HCT116 (cell line): ENCODE data around the gene LGALS12. TPM values are rescaled to one million over a fixed set of nuclear protein-coding genes. Genes with fewer than 3 reads are reported as not detected.

Experiments used
- ATAC-seq: fragments of 200-7000 bp; cut with Tn5 transposase; 2 replicates; pipeline ENCODE4 v1.9.1; 2020; ENCODE audit warnings: mild to moderate bottlenecking, moderate library complexity
- BruUV-seq: library from RNA; stranded (reverse); fragments of 400-500 nt; replicated peaks from 2 replicates; lab custom pipeline; 2021; lab: Mats Ljungman, UMichigan
- CTCF ChIA-PET: fragments of 300-600 bp; sonication (Branson Sonifier 250); formaldehyde crosslinking; loops from one replicate; lab custom pipeline; 2021; ENCODE audit warnings: antibody characterized with exemption; lab: Charles Lee
- POLR2A ChIA-PET: fragments of 300-600, 350-600 bp; sonication (Branson Sonifier 250); formaldehyde crosslinking; loops from one replicate; lab custom pipeline; 2021; ENCODE audit warnings: antibody characterized with exemption; lab: Charles Lee
- RAD21 ChIA-PET, 2 experiments: fragments of 300-600 bp; sonication (Branson Sonifier 250); formaldehyde crosslinking; loops; one replicate each; lab custom pipeline; 2023; ENCODE audit warnings: low total read pairs in 2 of 2; ENCODE audit not compliant: uncharacterized antibody in 2 of 2, unreplicated experiment in 2 of 2, low non-redundant PET in 1 of 2; lab: Charles Lee
- DNase-seq: peaks from one replicate; pipeline ENCODE4 v3.0.0-alpha.2; 2010; ENCODE audit warnings: low read depth, low spot score
- H2AFZ ChIP-seq: fragments of 200-600 bp; shearing (Covaris generic), sonication (generic); 2 replicates; pipeline ENCODE4 v1.6.1; 2017; ENCODE audit warnings: low read depth, mixed run types, mixed read lengths, antibody characterized with exemption, low read length; ENCODE audit not compliant: poor library complexity, severe bottlenecking
- H3K27ac ChIP-seq: 2 replicates; pipeline ENCODE4 v1.5.1; 2012; ENCODE audit warnings: low read depth, low read length
- H3K27me3 ChIP-seq: fragments of 200-600 bp; sonication (generic); 2 replicates; pipeline ENCODE4 v1.6.1; 2016; ENCODE audit warnings: mixed run types, low read length, mixed read lengths; ENCODE audit not compliant: insufficient read depth
- H3K36me3 ChIP-seq, 2 experiments: fragments of 200-500 bp in 1 of 2; fragments of 200-600 bp in 1 of 2; sonication (Bioruptor generic) in 1 of 2; sonication (generic) in 1 of 2; 2 replicates each; pipeline versions ENCODE4 v1.5.1 to v1.6.1; 2014 to 2016; ENCODE audit warnings: low read length in 2 of 2, inconsistent platforms in 1 of 2, mixed read lengths in 1 of 2, mixed run types in 1 of 2; ENCODE audit not compliant: insufficient read depth in 2 of 2, control insufficient read depth in 1 of 2
- H3K4me1 ChIP-seq, 2 experiments: fragments of 200-600 bp in 1 of 2; sonication (generic) in 1 of 2; 2 replicates each; pipeline versions ENCODE4 v1.5.1 to v1.6.1; 2012 to 2017; ENCODE audit warnings: low read length in 2 of 2, inconsistent platforms in 1 of 2, mild to moderate bottlenecking in 1 of 2, mixed read lengths in 1 of 2, mixed run types in 1 of 2, moderate library complexity in 1 of 2; ENCODE audit not compliant: insufficient read depth in 2 of 2, control insufficient read depth in 1 of 2
- H3K4me2 ChIP-seq: fragments of 200-600 bp; sonication (generic); 2 replicates; pipeline ENCODE4 v1.6.1; 2017; ENCODE audit warnings: mixed run types, low read length, mixed read lengths
- H3K4me3 ChIP-seq, 2 experiments: fragments of 200-600 bp in 1 of 2; sonication (generic) in 1 of 2; replicated peaks in 1 of 2; 2 replicates each; pipeline ENCODE4 v1.5.1; 2011 to 2016; ENCODE audit warnings: low read length in 2 of 2, control low read depth in 1 of 2, low read depth in 1 of 2, mild to moderate bottlenecking in 1 of 2, mixed read lengths in 1 of 2, mixed run types in 1 of 2
- H3K79me2 ChIP-seq: fragments of 200-600 bp; sonication (generic); 2 replicates; pipeline ENCODE4 v1.6.1; 2017; ENCODE audit warnings: mild to moderate bottlenecking, mixed run types, low read length, moderate library complexity, mixed read lengths; ENCODE audit not compliant: insufficient read depth
- H3K9ac ChIP-seq: fragments of 200-600 bp; sonication (generic); 2 replicates; pipeline ENCODE4 v1.6.1; 2016; ENCODE audit warnings: low read length, mixed read lengths
- H3K9me2 ChIP-seq: fragments of 200-600 bp; sonication (generic), shearing (Covaris generic); 2 replicates; pipeline ENCODE4 v1.6.1; 2017; ENCODE audit warnings: mixed run types, mild to moderate bottlenecking, moderate library complexity; ENCODE audit not compliant: insufficient read depth
- H3K9me3 ChIP-seq, 2 experiments: fragments of 200-500 bp in 1 of 2; fragments of 200-600 bp in 1 of 2; sonication (Bioruptor generic) in 1 of 2; sonication (generic) in 1 of 2; 2 replicates each; pipeline ENCODE4 v1.6.1; 2014 to 2017; ENCODE audit warnings: low read length in 2 of 2, mixed read lengths in 2 of 2, inconsistent platforms in 1 of 2, low read depth in 1 of 2, mild to moderate bottlenecking in 1 of 2, mixed run types in 1 of 2, moderate library complexity in 1 of 2; ENCODE audit not compliant: control insufficient read depth in 1 of 2, insufficient read depth in 1 of 2
- H4K20me1 ChIP-seq: fragments of 200-600 bp; sonication (generic), shearing (Covaris generic); 2 replicates; pipeline ENCODE4 v1.6.1; 2017; ENCODE audit warnings: mixed run types, mild to moderate bottlenecking, moderate library complexity; ENCODE audit not compliant: insufficient read depth
- CEBPB ChIP-seq: IDR thresholded peaks from 2 replicates; pipeline ENCODE4 v1.6.1; 2012; ENCODE audit warnings: low read depth
- EGR1 ChIP-seq: IDR thresholded peaks from 2 replicates; pipeline ENCODE4 v1.6.1; 2012; ENCODE audit warnings: low read depth
- JUND ChIP-seq: IDR thresholded peaks from 2 replicates; pipeline ENCODE4 v1.6.1; 2012
- REST ChIP-seq: IDR thresholded peaks from 2 replicates; pipeline ENCODE4 v1.6.1; 2012; ENCODE audit warnings: low read depth
- intact Hi-C: fragments of 100-400 bp; cut with micrococcal nuclease; formaldehyde crosslinking; loops from 2 replicates; pipeline ENCODE4 v1.10.0; 2022
- total RNA-seq: library from RNA; stranded (reverse); gene quantifications from one replicate; pipeline ENCODE4 v1.2.1, GENCODE V29; 2021; ENCODE audit not compliant: unreplicated experiment

Gene LGALS12
- total RNA-seq, 1 experiment from 2014 or later = not detected

GRCh38 chr11:63459586-63459985 lies 46.3 kb upstream of the LGALS12 start:
- ChIA-PET CTCF (no interaction called here), POLR2A (no interaction called here)
- ATAC-seq = no peak

More at GRCh38 chr11:63459586-63459985, 46.3 kb upstream of the LGALS12 start:
- TF ChIP-seq JUND (no peak), CEBPB (no peak), EGR1 (no peak), REST (no peak)
- Histone ChIP-seq H3K27ac (no peak overlapping the region), H3K79me2 (no peaks in the 10 kb centered on the region), H3K9ac (no peak overlapping the region), H4K20me1 (no peaks in the 10 kb centered on the region), H2AFZ (no peak overlapping the region), H3K4me2 (no peak overlapping the region), H3K4me3 (no peak overlapping the region), H3K4me1 (no peaks in the 10 kb centered on the region), H3K36me3 (no peaks in the 10 kb centered on the region), H3K27me3 (peaks cover 18% of the 10 kb centered on the region; the same call in 1 of the 2 replicates), H3K9me2 (no peaks in the 10 kb centered on the region), H3K9me3 (no peaks in the 10 kb centered on the region)
- DNase-seq = no peak
- RAD21 ChIA-PET = no interaction called here
- intact Hi-C loops = no loop called here
- BruUV-seq = no TSS peak
